Measurements from ENCODE around the gene SHROOM3.

The SHROOM3 gene

DNA sequence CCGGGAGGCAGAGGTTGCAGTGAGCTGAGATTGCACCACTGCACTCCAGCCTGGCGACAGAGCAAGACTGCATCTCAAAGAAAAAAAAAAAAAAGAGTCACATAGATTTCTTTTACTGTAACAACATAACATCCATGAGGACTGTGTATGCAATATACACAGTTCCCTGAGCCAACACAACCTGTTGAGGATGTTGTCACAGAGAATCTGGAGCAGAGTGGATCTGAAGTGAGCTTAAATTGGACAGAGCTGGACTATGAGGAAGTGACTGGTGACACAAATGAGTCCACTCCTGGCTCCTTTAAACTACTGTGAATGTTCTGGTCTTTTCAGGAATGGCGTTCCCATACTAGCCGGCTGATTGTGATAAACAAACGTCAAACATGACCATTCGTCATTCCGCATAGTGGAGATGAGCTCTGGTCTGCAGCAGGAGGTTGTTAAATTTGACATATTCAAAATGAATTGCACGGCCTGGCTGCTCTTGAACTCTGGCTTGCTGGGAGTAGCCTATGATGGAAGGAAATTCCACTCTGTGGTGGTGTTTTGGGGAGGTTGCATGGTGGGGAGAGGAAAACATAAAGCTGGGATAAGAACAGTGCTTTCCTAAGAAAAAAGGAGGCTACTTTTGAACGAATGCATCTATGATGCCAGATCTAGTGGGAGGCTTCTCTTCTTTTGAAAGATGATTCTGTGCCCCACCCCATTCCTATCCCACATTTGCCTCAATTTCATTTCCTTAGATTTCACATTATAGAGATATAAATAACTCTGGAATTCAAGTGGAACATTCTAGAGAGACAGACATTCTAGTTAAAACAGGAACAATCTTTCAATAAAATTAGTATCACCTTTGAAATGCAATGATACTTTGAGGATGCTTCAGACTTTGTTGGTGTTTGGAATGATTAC is 149.5 kb downstream of the SHROOM3 start:
- H3K4me3 ChIP-seq (replicated peaks in 1 of 2; ENCODE audit: low read depth in 2 of 2, low read length in 2 of 2): no peak overlapping the region
- DNase-seq (ENCODE audit: low read depth in 2 of 2): no peak
- TF ChIP-seq CTCF (IDR thresholded peaks at IDR 0.05; ENCODE audit: low read depth, low read length): no peak

GRCh38 chr4:76585272-76585671 is 150.2 kb downstream of the SHROOM3 start:
- DNase-seq (ENCODE audit: low read depth in 2 of 2): peak; percentile 42 to 44
- H3K4me3 ChIP-seq (replicated peaks in 1 of 2; ENCODE audit: low read depth in 2 of 2, low read length in 2 of 2): no peak overlapping the region
- TF ChIP-seq CTCF (IDR thresholded peaks at IDR 0.05; ENCODE audit: low read depth, low read length): no peak

DNA sequence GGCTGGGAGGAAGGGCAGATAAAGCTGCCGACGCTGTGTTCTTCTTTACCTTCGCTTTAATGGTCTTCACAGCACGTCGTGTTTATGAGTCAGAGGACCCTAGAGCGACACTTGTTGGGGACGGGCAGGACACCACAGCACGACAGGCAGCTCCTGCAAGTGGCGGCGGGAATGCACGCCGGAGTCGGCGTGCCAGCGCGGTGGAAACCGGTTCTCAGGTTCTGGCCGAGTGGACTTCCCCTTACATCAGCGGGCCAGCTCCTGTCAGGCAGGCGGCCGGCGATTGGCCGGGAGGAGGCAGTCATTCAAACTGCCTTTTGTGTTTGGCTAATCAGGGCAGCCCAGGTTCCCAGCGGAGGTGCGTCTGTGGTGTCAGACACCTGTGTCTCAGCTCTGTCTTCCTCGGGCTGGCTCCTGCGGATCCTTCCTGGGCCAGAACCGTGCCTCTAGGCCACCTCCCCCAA is 150.9 kb downstream of the SHROOM3 start:
- H3K4me3 ChIP-seq (replicated peaks in 1 of 2; ENCODE audit: low read depth in 2 of 2, low read length in 2 of 2): peak overlapping the region; percentile 34 to 49
- peak; percentile 42 to 55 for DNase-seq (ENCODE audit: low read depth in 2 of 2)

DNA sequence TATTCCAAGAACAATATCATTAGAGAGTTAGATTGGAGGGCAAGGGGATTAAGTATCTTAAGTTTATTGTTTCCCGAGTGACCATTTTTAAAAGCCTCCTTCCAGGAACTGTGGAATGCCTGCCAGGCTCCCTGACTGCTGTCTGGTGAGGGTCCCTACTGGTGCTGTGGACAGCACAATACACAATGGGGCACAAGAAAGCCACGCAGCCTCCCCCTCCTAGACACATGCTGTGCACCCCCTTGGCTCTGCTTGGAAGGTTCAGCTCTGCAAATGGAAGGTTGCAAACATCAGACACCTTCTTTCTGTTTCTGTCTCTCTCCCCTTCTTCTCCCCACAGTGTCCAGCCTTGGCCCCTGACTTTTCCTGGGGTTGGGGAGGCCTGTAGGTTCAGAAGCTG is 153.2 kb downstream of the SHROOM3 start:
- no peak overlapping the region for H3K4me3 ChIP-seq (replicated peaks in 1 of 2; ENCODE audit: low read depth in 2 of 2, low read length in 2 of 2)
- no peak for TF ChIP-seq CTCF (IDR thresholded peaks at IDR 0.05; ENCODE audit: low read depth, low read length)
- DNase-seq (ENCODE audit: low read depth in 2 of 2): no peak

More for the DNA sequence above, 150.9 kb downstream of the SHROOM3 start:
- TF ChIP-seq CTCF (IDR thresholded peaks at IDR 0.05; ENCODE audit: low read depth, low read length): peak; percentile 16

DNA sequence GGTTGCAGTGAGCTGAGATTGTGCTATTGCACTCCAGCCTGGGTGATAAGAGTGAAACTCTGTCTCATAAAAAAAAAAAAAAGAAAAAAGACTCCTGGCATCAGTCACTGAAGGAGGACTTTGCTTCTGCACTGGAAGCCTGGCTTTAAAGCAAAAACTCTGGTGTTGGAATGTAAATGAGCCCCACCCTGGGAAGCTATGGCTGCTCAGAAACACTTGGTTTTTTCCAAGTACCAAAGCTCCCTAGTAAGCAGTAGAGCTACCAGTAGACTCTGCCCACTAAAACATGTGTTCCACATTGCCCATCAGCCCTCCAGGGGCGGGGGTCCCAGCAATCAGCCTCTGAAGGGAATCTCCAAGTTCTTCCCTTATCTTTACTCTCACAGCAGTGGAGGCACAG is 154.4 kb downstream of the SHROOM3 start:
- peak; percentile 62 to 82 for DNase-seq (ENCODE audit: low read depth in 2 of 2)
- H3K4me3 ChIP-seq (replicated peaks in 1 of 2; ENCODE audit: low read depth in 2 of 2, low read length in 2 of 2): no peak overlapping the region
- TF ChIP-seq CTCF (IDR thresholded peaks at IDR 0.05; ENCODE audit: low read depth, low read length): no peak

DNA sequence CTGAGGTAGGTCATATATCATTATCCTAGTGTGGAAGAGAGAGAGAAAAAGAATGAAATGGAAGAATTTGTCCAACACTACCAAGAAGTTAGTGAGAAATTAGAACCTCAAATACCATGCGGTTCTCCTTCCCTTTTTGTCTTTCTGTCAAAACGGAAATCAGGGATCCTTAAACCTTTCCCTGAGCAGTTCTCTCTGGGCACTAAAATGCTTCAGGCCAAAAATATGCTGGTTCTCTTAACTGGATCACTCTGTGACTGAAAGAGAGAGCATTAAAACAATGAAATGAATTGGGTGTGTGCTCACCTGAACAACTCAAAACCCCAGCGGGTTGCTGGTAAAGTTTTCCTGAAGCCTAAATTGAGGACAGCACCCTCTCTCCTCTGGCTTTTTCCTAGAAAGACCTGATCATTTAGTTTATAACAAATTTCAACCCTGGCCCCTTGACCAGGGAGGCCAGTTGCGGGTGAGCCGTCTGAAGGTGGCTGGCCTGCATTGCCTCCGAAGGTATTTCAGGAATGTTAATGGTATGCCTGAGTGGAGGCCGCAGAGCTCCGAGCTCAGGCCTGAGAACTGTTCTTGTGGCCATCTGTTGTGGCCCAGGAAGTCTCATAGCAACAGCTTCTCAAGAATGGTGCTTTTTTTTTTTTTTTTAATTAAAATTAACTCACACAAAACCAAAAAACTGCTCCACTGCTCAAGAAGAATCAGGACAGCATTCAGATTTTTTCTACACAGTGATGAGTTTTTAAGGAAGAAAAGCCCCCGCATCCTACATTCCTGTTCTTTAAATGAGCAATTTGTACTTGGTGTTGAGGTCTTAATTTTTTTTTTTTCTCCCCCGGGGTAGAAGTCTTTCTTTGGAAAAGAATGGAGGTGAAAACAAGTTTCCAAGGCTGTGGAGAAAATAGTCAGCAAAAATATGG is 155.1 kb downstream of the SHROOM3 start:
- peak; percentile 95 to 96 for DNase-seq (ENCODE audit: low read depth in 2 of 2)
- no peak overlapping the region for H3K4me3 ChIP-seq (replicated peaks in 1 of 2; ENCODE audit: low read depth in 2 of 2, low read length in 2 of 2)
- no peak for TF ChIP-seq CTCF (IDR thresholded peaks at IDR 0.05; ENCODE audit: low read depth, low read length)
